GM06990 (cell line): Measurements from ENCODE around the gene AATK.

ENCODE experiments used
- DNase-seq: peaks from one replicate; pipeline ENCODE4 v3.0.0-alpha.2; 2011; ENCODE audit not compliant: insufficient read length; ENCODE audit errors: extremely low read depth
- H3K27me3 ChIP-seq: replicated peaks from 2 replicates; pipeline ENCODE4 v1.6.0; 2011; ENCODE audit warnings: low read length; ENCODE audit not compliant: control insufficient read depth, insufficient read depth
- H3K36me3 ChIP-seq: 2 replicates; pipeline ENCODE4 v1.5.1; 2011; ENCODE audit warnings: low read length; ENCODE audit not compliant: control insufficient read depth, insufficient read depth
- H3K4me3 ChIP-seq: replicated peaks from 2 replicates; pipeline ENCODE4 v1.5.1; 2011; ENCODE audit warnings: low read depth, mild to moderate bottlenecking, control low read depth, low read length
- TF ChIP-seq, protein P1 (sequence below): IDR thresholded peaks from 2 replicates; pipeline ENCODE4 v1.5.1; 2011; ENCODE audit warnings: low read length, control low read depth, mild to moderate bottlenecking, inconsistent platforms; ENCODE audit not compliant: insufficient read depth, poor library complexity, severe bottlenecking

The AATK gene

DNA sequence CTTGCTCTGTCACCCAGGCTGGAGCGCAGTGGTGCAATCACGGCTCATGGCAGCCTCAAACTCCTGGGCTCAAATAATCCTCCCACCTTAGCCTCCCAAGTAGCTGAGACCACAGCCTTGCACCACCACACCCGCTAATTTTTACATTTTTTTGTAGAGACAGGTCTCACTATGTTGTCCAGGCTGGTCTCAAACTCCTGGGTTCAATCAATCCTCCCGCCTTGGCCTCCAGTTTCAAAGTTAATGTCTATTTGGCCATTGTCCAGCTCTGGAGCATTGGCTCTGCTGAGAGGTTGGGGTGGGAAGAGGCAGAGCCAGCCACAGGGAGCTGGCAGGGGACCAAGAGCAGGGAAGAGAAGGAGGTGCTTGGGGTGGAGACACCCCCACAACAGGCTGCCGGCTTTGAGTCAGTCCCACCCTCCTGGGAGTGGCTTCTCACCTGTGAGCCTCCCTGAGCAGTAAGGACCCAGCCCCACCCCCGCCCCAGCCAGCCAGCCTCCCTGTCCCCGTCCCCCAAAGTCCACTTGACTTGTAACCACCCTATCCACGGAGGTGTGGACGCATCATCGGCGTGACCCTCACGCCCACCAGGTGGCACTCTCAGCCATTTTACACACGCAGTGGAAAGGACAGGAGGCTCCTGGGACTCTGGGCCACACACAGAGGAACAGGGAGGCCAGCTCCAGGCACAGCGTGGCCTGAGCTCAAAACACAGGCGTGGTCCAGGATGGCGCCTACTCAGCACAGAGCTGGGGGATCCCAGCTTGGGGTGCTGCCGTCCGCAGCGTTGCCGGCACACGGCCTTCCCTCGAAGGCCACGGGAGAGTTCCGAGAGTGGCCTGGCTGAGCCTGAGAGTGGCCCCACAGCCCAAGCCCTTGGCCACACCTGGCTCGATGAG is 23.5 kb downstream of the AATK start:
- TF ChIP-seq, protein P1, sequence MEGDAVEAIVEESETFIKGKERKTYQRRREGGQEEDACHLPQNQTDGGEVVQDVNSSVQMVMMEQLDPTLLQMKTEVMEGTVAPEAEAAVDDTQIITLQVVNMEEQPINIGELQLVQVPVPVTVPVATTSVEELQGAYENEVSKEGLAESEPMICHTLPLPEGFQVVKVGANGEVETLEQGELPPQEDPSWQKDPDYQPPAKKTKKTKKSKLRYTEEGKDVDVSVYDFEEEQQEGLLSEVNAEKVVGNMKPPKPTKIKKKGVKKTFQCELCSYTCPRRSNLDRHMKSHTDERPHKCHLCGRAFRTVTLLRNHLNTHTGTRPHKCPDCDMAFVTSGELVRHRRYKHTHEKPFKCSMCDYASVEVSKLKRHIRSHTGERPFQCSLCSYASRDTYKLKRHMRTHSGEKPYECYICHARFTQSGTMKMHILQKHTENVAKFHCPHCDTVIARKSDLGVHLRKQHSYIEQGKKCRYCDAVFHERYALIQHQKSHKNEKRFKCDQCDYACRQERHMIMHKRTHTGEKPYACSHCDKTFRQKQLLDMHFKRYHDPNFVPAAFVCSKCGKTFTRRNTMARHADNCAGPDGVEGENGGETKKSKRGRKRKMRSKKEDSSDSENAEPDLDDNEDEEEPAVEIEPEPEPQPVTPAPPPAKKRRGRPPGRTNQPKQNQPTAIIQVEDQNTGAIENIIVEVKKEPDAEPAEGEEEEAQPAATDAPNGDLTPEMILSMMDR = peak; percentile 82
- H3K36me3 ChIP-seq = no peaks in the 10 kb centered on the region
- H3K27me3 ChIP-seq = no peaks in the 10 kb centered on the region; the same call in 1 of the 2 replicates
- DNase-seq = peak; percentile 66
- no peak overlapping the region for H3K4me3 ChIP-seq

DNA sequence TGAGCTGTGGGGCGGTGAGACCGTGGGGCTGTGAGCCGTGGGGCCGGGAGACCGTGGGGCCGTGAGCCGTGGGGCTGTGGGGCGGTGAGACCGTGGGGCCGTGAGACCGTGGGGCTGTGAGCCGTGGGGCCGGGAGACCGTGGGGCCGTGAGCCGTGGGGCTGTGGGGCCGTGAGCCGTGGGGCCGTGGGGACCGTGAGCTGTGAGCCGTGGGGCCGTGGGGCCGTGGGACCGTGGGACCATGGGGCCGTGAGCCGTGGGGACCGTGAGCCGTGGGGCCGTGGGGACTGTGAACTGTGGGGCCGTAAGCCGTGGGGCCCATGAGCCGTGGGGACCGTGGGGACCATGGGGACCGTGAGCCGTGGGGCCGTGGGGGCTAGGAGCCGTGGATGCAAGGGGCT is 25.3 kb downstream of the AATK start:
- H3K4me3 ChIP-seq = no peak overlapping the region
- H3K36me3 ChIP-seq = no peaks in the 10 kb centered on the region
- no peaks in the 10 kb centered on the region; the same call in 1 of the 2 replicates for H3K27me3 ChIP-seq
- TF ChIP-seq, protein P1 = no peak
- DNase-seq = no peak

DNA sequence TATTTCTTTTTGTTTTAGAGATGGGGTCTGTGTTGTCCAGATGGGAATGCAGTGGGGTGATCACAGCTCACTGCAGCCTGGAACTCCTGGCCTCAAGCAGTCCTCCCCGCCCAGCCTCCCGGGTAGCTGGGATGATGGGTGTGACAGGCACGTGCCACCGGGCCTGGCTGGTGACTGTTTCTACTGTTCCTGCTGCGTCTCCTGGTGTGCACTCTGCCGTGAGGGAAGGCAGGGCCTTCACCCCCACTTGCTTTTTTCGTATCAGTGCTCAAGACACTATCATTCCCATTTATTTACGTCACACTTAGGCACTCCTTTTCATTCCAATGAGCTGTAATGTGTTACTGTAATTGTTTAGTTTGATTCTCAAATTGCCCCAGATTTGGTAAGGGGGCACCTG is 26.0 kb downstream of the AATK start:
- H3K4me3 ChIP-seq = no peak overlapping the region
- H3K36me3 ChIP-seq = no peaks in the 10 kb centered on the region
- H3K27me3 ChIP-seq = no peaks in the 10 kb centered on the region; the same call in 1 of the 2 replicates
- DNase-seq = no peak
- TF ChIP-seq, protein P1 = no peak

DNA sequence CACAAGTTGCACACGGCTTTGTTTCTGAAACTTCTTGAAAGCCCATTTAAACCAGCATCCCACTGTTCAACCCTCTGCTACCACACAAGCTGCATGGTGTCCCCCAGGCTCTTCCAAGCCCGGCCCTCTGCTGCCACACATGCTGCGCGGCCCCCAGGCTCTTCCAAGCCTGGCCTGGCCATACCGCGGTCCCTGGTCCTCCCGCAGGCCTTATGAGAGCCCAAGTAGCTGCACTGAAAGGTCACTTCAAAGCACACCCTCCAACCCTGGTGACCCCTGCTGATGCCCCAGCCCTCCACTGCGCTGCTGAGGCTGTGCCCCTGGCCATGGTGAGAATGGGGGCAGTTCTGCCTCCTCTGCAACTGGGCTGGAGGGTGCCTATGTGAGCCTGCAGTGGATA is 26.6 kb downstream of the AATK start:
- TF ChIP-seq, protein P1 = no peak
- no peak for DNase-seq
- no peak overlapping the region for H3K4me3 ChIP-seq
- H3K36me3 ChIP-seq = no peaks in the 10 kb centered on the region
- H3K27me3 ChIP-seq = no peaks in the 10 kb centered on the region; the same call in 1 of the 2 replicates

DNA sequence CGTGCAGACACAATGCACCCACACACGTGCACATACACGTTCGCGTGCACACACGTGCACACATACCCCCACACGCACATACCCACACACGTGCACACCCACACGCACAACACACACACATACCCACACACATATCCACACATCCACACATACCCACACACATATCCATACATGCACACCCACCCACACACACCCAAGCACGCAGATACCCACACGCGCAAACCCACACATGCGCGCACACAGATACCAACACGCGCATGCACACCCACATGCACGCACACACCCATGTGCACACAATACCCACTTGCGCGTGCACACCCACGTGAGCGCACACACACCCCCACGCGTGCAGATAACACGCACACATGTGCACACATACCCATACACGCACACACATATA is 27.5 kb downstream of the AATK start:
- H3K4me3 ChIP-seq = no peak overlapping the region
- TF ChIP-seq, protein P1 = no peak
- H3K36me3 ChIP-seq = no peaks in the 10 kb centered on the region
- DNase-seq = no peak
- no peaks in the 10 kb centered on the region for H3K27me3 ChIP-seq
